HepG2 (cell line): ENCODE data around the gene SLC7A10. TPM values are rescaled to one million over a fixed set of nuclear protein-coding genes. Genes with fewer than 3 reads are reported as not detected.

Experiments used
- ARID5B ChIP-seq: IDR thresholded peaks from 2 replicates; pipeline ENCODE4 v1.4.0; 2020; ENCODE audit warnings: mild to moderate bottlenecking, missing genetic modification reagents
- HNF1A ChIP-seq, 2 experiments: sonication (generic) in 1 of 2; formaldehyde crosslinking in 1 of 2; IDR thresholded peaks; 2 replicates each; pipeline versions ENCODE4 v1.4.0 to v1.6.1; 2016 to 2020; ENCODE audit warnings: borderline replicate concordance in 1 of 2, low read depth in 1 of 2, mild to moderate bottlenecking in 1 of 2, missing genetic modification reagents in 1 of 2
- IRF2 ChIP-seq: IDR thresholded peaks from 2 replicates; pipeline ENCODE4 v1.6.1; 2018; ENCODE audit warnings: missing genetic modification reagents, missing compliant biosample characterization
- PAX8 ChIP-seq: sonication (generic); formaldehyde crosslinking; IDR thresholded peaks from 2 replicates; pipeline ENCODE4 v1.8.0; 2022; ENCODE audit warnings: mild to moderate bottlenecking, missing genetic modification reagents, borderline replicate concordance
- ZBTB40 ChIP-seq, 2 experiments: fragments of 450-650 bp in 1 of 2; sonication (generic) in 1 of 2; formaldehyde crosslinking in 1 of 2; IDR thresholded peaks; 2 replicates each; pipeline versions ENCODE4 v1.6.1 to v1.8.0; 2016 to 2022; ENCODE audit warnings: antibody characterized with exemption in 1 of 2, mild to moderate bottlenecking in 1 of 2, missing genetic modification reagents in 1 of 2
- ZNF777 ChIP-seq: sonication (generic); formaldehyde crosslinking; IDR thresholded peaks from 2 replicates; pipeline ENCODE4 v1.4.0; 2020; ENCODE audit warnings: missing genetic modification reagents
- ZXDC ChIP-seq: sonication (generic); formaldehyde crosslinking; IDR thresholded peaks from 2 replicates; pipeline ENCODE4 v1.5.0; 2020; ENCODE audit warnings: mild to moderate bottlenecking, missing genetic modification reagents
- polyA plus RNA-seq, 8 experiments: library from polyadenylated mRNA; depleted of rRNA in 3 of 8; stranded (reverse) in 7 of 8; unstranded in 1 of 8; fragments of >200 nt; fragmentation: Illumina TruSeq in 4 of 8; extraction: Trizol in 4 of 8; gene quantifications; 2 replicates each; pipeline versions ENCODE4 v1.2.1 to v1.2.3, GENCODE V29; 2011 to 2016; ENCODE audit warnings: low read depth in 4 of 8, missing spikeins in 1 of 8, mixed read lengths in 1 of 8; ENCODE audit not compliant: insufficient read depth in 1 of 8
- total RNA-seq, 5 experiments: library from RNA; depleted of rRNA; stranded (reverse); fragments of >200 nt; fragmentation: Illumina TruSeq; extraction: Trizol; gene quantifications; 2 replicates each; pipeline ENCODE4 v1.2.3, GENCODE V29; 2016; ENCODE audit warnings: low read depth in 1 of 5

Gene SLC7A10
- total and polyA plus RNA-seq, 2 of the 13 experiments (the other 11 are each of a cell fraction or from before 2014, with no cell fraction given), result 1.1 to 2.2 TPM

- TF ChIP-seq ZBTB40 (IDR thresholded peaks at IDR 0.05) (no peak), ZBTB40 (CRISPR knock-in tag; IDR thresholded peaks at IDR 0.05) (no peak), IRF2 (no peak), PAX8 (CRISPR knock-in tag) (no peak), ZXDC (CRISPR knock-in tag) (no peak), ZNF777 (peak; percentile 82), ARID5B (CRISPR knock-in tag) (no peak; the same call in 1 of the 2 replicates), HNF1A (IDR thresholded peaks at IDR 0.05; ENCODE audit: low read depth) (no peak), HNF1A (CRISPR knock-in tag; IDR thresholded peaks at IDR 0.05; ENCODE audit: borderline replicate concordance) (no peak)
Measured at GRCh38 chr19:33177417-33177979, 48.2 kb downstream of the SLC7A10 start (continued).
